ENCODE measurements around the gene SF3B2.
"Not testable (repeated sequence)": the region's sequence is repeated elsewhere in the genome, so short reads cannot be mapped to it uniquely, and the experiment has no call there.

Gene SF3B2

DNA sequence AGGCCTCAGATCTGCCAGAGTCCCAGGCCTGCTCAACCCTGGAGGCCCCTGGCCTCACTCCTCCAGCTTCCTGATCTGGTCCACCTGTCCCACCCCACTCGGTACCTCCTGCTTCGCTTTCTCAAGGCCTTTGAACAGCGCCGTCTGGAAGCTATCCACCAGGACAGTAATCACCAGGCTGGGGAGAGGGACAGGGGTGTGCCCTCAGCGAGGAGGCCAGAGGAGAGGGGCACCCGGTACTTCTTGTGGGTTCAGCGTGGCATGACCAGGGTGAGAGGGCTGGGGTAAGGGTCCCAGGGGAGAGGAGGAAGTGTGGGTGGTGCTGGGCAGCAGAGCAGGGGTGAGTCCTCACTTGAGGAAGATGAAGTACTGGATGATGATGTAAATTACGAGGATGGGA lies 32.0 kb upstream of the SF3B2 start:
- DNase-seq: no peak

DNA sequence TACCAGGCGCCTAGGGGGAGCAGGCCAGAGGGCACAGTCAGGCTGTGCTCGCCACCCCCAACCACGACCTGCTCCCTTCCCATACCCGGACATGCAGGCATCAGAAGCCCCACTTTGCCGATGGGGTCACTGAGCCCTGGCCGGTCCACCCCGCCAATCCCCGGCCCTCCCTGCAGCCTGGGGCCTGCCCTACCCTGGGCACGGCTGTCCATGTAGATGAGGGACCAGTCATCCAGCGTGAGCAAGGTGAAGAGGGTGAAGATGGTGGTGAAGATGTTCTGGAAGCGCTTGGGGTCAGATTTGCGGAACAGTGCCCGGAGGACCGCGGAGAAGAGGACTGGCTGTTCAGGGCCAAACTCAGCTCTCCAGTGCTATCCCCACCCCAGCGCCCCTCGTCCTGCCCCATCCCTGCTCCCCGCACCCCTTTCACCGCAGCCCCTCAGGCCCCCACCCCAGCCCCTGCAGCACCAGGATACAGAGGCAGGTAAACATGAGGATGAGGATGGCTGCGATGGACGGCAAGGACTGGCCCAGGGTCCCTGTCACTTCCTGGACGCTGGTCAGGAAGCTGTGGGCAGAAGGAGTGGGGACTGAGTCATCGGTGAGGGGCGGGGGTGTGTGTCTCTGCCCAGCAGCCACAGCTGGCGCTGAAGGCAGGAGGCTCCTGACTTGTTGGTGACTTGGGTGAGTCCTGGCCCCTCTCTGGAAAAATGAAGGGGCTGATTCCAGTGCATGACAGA lies 31.4 kb upstream of the SF3B2 start:
- DNase-seq: peak; percentile 83

DNA sequence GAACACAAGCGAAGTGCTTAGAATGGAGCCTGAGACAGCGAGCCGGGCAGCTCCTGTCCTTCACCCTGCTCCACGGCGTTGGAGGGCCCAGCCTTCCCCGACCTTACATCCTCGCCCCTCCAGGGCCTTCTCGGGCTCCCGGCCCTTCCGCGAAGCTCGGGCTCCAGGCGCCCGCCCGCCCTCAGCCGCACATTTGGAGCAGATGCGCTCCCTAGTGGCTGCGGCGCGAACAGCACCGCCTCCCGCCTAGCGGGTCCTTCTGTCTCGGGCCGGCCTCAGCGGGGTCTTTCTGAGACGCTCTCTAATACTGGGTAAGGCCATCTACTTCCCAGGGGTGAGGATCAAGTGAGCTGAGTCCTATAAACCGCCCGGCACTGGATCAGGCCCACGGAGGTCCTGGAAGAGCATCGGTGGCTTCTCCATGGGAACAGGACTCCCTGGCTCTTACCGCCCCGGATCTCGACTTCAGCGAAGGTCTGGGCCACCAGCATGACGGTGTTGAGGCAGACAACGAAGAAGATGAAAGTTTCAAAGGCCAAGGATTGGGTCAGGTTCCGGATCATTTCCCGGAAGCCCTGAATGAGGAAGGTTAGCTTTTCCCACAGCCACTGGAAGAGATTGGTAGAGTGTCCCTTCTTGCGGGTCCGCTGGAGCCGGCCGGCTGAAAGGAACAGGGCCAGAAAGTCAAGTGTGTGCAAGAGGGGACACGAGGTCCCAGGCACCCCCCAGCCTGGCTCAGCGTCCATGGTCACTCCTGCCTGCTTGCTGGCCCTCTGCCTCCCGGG lies 29.6 kb upstream of the SF3B2 start:
- peak; percentile 85 for DNase-seq

DNA sequence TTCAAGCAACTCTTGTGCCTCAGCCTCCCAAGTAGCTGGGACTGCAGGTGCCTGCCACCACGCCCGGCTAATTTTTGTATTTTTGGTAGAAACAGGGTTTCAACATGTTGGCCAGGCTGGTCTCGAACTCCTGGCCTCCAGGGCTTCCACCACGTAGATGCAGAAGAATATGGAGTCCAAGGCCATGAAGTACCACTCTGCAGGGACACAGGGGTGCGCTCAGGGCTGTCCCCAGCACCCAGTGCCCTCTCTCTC lies 29.1 kb upstream of the SF3B2 start:
- not testable (repeated sequence) for DNase-seq

DNA sequence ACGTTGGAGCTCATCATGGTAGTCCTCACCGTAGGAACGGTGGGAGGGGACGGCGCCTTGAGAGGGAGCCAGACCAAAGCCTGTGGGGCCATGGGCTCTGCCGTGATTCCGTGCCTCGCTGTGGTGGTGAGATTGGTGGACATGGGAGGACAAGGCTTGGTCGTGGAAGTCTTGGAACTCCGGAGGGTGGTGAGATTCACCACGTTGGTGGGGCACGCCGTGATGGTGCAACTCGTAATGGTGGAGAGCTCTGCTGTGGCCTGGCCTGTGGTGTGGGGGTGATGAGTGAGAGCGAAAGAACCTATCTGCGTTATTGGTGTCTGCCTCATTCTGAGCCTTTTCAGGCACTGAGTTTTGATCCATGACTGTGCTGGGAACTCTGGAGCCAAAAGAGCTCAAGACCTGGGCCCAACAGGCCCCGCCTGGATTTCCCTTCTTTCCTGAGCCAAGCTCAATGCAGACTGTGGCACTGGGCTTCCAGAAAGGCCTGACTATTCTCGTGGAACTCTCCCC lies 26.1 kb upstream of the SF3B2 start, which contains the start of gene CATSPER1:
CATSPER1 (minus strand) TSS at position 463 of the 513 bp plus-strand sequence; CDS start at position 363, 100 bp downstream.
- DNase-seq: no peak

DNA sequence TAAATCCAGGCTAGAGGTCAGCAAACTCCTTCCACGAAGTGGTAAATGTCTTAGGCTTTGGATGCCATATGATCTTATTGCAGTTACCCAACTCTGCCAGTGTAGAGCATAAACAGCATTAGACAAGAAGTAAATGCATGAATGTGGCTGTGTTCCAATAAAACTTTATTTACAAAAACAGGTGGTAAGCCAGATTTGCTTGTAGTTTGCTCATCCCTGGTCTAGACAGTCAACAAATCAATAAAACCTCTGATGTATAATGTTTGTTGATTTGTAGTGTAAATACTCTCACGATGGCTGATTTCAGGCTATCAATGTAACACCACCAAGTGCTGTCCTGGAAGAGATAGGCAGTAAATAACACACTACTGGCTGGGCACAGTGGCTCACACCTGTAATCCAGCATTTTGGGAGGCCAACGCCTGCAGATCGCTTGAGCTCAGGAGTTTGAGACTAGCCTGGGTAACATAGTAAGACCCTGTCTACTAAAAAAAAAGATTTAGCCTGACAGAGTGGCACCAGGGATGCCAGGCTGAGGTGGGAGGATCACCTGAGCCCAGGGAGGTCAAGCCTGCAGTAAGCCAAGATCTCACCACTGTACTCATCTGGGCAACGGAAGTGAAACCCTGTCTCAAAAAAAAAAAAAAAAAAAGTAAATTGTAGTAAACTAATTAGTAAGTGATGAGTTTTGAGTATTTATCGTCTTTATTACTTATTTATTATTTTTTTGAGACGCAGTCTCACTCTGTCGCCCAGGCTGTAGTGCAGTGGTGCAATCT lies 19.0 kb upstream of the SF3B2 start:
- DNase-seq: no peak

DNA sequence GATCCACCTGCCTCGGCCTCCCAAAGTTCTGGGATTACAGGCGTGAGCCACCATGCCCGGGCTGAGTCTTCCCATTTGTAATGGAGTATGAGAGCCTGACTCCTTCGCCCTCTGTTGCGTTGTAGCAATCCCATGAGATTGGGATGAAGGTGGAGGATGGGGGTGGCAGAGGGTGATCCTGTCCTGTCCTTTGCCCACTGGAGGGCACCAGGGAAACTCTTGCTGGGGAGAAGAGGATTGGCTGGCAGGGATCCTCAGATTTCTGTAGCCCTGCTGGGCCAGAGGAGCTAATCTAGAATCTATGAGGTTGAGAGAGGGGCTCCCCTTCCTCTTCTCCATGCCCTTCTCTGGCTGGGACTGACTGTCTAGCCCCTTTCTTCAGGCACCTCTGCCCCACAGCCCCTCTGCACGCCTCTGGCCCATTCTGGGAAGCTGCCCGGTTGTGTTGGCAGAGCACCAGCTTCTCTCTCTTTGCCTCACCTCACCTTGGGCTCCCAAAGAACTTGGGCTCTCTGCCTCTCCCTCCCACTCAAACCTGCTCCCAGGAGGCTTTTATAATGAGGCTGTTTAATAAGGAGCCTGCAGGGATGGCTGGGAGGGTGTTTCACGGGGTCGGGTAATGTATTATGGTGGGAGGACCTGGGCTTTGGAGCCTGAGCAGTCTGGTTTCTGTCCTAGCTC lies 16.4 kb upstream of the SF3B2 start:
- no peak for DNase-seq

DNA sequence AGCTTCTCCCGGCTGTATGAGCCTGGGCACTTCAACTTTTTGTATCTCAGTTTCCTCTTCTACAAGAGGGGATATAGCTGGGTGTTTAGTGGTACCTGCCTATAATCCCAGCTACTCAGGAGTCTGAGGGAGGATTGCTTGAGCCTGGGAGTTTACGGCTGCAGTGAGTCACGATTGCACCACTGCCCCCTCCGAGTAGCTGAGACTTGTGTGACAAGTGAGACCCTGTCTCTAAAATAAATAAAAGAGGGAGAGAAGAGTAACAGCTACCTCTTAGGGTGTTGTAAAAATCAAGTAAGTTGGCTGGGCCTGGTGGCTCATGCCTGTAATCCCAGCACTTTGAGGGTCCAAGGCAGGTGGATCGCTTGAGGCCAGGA lies 15.8 kb upstream of the SF3B2 start:
- no peak for DNase-seq

DNA sequence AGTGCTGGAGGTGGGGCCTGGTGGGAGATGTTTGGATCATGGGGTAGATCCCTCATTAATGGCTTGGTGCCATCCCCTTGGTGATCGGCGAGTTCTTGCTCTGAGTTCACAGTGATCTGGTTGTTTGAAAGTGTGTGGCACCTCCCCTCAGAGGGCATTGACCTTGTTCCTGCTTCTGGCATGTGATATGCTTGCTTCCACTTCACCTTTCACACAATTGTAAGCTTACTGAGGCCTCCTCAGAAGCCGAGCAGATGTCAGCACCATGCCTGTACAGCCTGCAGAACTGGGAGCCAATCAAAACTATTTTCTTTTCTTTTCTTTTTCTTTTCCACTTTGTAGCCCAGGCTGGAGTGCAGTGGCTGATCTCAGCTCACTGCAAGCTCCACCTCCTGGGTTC lies 14.8 kb upstream of the SF3B2 start:
- DNase-seq: no peak

DNA sequence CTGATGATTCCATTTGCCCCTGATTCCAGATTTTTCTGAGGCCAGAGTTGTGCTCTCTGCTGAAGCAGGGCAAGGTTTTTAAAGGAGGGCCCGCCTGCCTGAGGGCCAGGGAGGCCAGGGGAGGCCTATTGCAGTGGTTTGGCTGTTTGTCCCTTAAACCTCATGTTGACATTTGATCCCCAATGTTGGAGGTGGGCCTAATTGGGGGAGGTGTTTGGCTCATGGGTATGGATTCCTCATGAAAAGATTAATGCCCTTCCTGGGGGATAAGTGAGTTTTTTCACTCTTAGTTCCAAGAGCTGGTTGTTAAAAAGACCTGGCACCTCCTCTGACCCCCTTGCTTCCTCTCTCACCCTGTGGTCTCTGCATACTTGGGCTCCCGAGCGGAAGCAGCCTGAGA lies 12.4 kb upstream of the SF3B2 start:
- DNase-seq: no peak

DNA sequence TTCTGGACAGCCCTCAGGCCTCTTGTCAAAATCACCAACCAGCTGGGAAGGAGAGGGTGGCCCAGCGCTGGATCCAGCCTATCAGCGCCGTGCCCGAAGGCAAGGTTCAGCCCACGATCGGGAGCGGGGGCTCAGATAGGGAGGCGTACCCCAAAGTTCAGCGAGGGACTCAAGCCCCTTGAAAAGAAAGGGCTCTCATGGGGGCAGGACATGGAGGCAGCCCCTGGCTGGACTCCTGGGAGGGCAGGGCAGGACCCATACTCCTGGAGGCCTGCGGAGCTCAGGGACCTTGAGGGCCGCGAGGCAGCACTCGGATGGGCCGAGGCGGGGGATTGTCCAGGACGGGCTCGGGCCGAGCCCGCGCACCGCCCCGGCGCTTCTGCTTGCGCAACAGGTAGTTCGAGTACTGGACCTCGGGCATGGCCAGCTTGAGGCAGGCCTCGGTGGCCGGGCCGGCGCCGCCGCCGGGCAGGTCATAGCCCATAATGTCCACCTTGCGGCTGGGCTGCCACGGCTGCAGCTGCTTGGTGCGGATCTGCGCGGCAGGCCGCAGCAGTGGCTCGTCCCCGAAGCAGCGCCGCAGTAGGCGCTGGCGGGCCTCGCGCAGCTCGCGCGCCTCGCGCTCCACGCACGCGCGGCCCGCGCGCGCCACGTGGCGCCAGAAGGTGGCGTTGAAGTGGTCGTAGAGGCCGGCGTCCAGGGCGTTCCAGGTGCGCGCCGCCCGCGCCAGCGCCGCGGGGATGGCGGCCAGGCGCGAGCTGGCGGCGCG lies 9.8 kb upstream of the SF3B2 start:
- DNase-seq: no peak

DNA sequence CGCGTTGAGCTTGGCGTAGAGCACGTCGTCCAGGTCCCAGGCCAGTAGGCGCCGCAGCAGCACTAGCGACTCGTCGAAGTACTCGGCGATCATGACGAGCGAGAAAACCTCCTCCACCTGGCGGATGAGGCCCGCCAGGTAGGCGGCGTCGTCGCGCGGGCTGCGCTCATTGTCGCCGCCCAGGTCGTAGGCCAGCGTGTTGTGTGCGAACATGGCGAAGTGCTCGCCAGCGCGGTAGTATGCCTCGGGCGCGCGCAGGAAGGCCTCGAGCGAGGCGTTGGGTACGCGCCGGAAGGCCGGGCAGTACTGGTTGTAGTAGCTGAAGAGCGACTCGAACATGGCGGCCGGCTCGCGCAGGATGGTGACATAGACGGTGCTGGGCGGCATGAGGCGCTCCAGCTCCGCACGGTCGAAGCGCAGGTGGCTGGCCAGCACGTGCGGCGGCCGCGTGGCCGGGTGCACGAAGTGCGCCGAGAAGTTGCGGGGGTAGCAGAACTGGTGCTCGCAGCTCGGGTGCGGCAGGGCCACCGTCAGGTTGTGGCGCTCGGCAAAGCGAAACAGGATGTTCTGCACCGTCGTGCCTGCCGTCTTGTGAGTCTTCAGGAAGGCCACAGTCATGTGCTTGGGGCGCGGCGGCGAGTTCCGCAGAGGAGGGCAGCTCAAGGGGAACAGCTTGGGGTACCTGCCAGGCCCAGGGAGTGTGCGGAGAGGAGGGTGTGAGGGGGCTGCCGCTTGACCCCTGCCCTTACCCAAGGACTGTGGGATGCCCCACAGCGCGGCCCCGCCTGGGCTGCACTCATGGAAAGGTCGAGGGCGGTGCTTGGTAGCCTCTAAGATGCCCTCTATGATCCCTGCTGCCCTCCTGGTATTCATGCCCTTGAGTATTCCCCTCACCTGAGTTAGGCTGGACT lies 8.9 kb upstream of the SF3B2 start:
- no peak for DNase-seq

DNA sequence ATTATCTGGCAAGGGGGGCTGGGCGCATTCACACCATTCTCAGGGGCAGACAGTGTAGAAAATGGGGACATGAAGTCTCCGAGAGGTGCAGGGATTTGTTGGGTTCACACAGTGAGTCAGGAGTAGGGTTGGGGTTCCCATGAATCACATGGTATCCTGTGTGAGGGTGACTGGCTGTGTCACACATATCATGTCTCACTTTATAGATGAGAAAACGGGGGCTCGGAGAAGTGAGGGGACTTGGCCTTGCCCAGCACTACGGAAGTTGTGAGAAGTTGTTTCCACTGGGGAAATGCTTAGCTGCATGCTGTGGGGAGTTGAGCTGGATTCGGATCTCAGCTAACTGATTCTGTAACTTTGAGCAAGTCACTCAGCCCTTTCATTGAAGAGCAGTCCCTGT lies 7.4 kb upstream of the SF3B2 start:
- DNase-seq: no peak

DNA sequence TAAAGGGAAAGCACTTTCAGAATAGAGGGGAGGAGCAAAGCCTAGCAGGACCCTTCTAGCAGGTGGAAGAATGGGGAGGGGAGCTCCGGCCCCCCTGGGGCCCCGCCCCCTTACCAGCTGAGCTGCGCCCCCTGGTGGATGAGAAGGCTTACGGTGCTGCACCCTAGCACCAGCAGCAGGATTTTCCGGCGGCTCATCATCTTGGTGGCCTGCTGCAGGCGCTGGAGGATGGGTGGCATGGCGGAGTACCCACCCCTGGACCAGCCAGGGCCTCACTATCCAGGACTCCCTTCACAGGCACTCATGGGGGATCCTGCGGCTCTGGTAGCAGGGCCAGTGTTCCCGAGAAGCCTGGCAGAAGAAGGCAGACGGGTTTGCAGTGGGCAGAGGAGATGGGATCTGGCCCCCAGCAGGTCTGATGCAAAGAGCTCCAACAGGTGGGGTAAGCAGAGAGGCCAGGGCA lies 7.0 kb upstream of the SF3B2 start:
- DNase-seq: peak; percentile 88

DNA sequence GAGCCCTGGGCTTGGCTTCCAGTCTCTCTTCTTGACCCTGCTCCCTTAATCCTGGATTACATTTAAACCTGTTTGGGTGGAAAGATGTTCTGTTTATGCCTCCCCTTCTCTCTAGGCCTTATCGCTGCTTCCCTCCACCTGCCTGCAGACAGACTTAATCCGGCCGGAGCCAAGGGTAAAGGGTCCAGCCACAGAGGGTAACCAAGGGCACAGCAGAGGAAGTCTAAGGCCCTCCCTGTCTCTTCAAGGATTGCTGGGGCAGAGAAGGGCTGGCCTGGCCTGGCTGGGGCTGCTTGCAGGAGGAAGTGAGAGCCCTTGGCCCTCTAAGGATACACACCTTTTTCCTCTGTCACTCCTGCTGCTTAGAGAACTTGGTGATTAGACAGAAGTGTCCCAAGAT lies 5.3 kb upstream of the SF3B2 start:
- DNase-seq: no peak

DNA sequence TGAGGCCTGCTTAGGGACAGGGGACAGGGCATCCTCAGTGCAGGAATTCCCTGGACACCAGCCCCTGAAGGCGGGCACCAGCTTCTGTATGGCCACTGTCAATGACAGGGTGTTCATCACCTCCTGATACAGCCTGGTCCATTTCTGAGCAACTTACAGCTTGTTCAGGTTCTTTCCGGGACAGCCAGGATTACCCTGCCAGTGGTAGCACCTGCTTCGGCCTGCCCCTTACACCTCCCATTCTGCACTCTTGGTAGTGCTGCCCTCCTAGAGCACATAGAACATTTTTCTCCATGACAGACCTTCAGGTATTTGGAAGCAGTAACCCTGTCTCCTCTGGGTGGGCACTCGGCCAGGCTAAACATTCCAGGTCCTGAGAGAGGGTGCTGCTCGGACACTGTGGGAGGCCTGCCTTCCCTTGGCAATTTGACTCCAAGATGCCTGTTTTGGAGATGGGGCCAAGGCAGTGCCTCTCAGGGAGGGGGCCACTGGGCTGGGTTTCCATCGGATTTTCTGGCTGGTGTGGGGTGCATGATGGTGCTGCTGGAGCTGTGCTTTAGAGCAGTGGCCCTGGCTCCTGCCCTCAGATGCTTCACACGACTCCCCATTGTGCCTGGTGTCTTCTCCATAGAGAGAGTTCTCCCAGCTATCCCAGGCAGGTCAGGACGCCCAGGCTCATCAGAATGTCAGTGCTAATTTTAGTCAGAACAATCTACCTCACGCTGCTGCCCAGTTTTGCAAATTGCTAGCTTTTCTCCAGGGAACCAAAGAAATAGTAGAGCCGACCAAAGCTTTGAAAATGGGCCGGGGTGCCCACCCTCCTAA lies 4.4 kb upstream of the SF3B2 start:
- no peak for DNase-seq

DNA sequence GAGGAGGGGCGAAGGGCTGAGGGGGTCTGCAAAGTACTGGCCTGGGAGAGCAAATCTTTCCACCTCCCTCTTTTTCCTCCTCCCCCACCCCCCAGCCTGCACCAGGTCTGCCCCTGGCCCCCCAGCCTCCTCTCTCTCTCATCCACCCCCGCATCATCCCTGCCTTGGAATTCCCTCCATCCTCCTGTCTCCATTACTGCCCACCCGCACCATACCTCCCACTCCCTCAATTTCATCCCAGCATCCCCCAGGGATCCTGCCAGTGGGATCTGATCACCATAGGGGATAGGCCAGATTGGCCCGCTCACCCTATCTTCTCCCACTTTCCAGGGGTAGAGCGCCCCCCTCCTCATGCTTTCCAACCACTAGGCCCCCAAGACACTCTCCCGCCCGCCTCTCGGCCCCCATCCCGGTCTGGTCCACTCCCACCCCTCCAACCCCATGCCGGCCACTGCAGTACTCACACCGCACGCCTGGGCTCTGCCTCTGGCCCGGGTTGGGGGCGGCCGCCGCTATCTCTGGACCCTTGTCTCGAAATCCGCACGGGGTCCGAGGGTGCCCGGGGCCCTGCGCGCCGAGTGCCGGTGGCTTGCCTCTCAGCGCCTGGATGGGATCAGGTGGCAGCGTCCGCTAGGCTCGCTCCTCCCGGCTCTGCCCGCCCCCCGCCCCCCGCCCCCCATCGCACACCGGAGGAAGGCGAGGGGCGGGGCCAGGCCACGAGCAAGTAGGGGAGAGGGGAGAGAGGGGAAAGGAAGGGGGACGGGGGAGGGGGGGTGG lies 3.4 kb upstream of the SF3B2 start, which contains the start of gene GAL3ST3:
GAL3ST3 (minus strand) TSS at position 615 of the 777 bp plus-strand sequence. CDS start 3,746 bp downstream, outside the sequence.
- DNase-seq: no peak

DNA sequence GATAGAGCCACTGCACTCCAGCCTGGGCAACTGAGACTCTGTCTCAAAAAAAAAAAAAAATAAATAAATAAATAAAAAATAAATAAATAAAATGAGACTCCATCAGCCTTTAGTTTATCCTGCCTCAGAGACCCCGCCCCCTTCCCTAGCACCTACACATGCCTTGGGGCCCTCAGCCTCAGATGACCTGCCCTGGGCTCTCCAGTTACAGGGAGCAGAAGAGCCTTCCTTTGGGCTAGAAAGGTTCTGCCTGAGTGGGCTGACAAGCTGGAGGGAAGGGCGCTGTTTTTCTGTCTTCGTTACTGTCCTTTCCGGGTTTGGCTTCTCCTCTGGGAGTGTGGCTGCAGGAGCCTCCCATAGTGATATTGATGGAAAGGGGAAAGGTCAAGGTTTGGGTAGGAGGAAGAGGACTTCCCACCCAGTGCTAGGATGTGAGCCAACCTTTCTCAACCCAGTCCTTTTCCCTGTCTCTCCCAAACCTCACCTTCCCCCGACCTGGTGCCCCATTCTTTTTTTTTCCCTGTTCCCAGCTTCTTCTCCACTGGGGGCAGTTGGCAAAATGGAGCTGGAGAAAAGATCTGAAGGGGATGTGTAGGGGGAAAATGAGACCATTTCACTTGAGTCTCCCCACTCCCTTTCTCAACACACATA lies 1.5 kb upstream of the SF3B2 start:
- no peak for DNase-seq

DNA sequence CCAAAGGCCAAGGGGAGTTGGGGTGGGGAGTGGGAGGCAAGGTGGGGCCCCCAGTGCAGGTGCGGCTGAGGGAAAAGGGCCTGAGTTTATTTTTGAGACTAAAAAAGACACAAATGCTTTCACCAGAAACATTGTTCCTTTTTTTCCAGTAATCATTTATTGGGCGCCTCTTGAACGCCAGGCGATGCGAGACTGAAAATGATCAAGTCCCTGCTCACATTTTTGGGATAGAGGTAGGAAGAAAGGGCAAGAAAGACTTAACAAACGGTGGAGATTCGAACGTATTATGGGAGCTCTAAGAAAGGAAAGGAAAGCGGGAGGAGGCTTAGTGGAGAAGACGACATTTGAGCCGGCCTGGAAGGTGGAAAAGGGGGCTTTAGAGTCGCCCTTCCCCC lies 796 bp upstream of the SF3B2 start:
- DNase-seq: no peak

Data from suppressor macrophage treated with lipopolysaccharide for 4 hours (primary cell).